ENCODE results near the gene TMEM79. TPM values are rescaled to one million over a fixed set of nuclear protein-coding genes. Genes with fewer than 3 reads are reported as not detected.

Gene TMEM79
- total RNA-seq (10 to 100 TPM; 15.0 to 15.6 TPM), polyA plus RNA-seq (1 to 10 TPM; 2.5 to 9.6 (median 4.8) TPM), total RNA-seq (6.9 to 15.9 (median 9.4) reads per million in 6 experiments)

GRCh38 chr1:156284112-156284511 lies at the start of gene TMEM79:
Gene TMEM79 (plus strand): TSS chr1:156284325. CDS start chr1:156285227, 902 bp downstream.
- H3K27me3 Mint-ChIP-seq: no peaks in the 10 kb centered on the region
- peaks cover 0 to 5% (median 0%) of the 10 kb centered on the region in 3 donors for H3K36me3 Mint-ChIP-seq
- no peak for DNase-seq
- POLR2A ChIA-PET: interaction anchor here (0.5 to 3.2 kb wide), 5 partner anchors 10 to 316 kb away, joined by 3 to 21 read pairs (median 3); partner anchors contain the start of genes GLMP and MEF2D
- no peak for ATAC-seq
- peak within 1 kb of the TSS; percentile 92 to 98 (median 96) for H3K27ac Mint-ChIP-seq
- no peaks in the 10 kb centered on the region for H3K9me3 Mint-ChIP-seq
- H3K4me1 Mint-ChIP-seq: peaks cover 28 to 50% (median 45%) of the 10 kb centered on the region in 4 donors
- H3K4me3 Mint-ChIP-seq: peak within 1 kb of the TSS; percentile 93 to 100 (median 97)

- ATAC-seq (no peak), DNase-seq (no peak)
- Mint-ChIP-seq H3K4me3 (no peak overlapping the region), H3K4me1 (peaks cover 0 to 3% (median under 1%) of the 10 kb centered on the region in 4 donors), H3K27me3 (no peaks in the 10 kb centered on the region), H3K9me3 (no peaks in the 10 kb centered on the region), H3K36me3 (peaks cover 4 to 81% (median 19%) of the 10 kb centered on the region in 3 donors), H3K27ac (peak overlapping the region in 1 of 10 donors; percentile 9)
- POLR2A ChIA-PET: no interaction called here
Observed at GRCh38 chr1:156236164-156236563, 48.0 kb upstream of the TMEM79 start.

GRCh38 chr1:156238248-156238647 lies 45.9 kb upstream of the TMEM79 start:
- Mint-ChIP-seq H3K36me3 (peaks cover 4 to 67% (median 19%) of the 10 kb centered on the region in 3 donors), H3K27me3 (no peaks in the 10 kb centered on the region), H3K4me1 (peaks cover 0 to 3% (median under 1%) of the 10 kb centered on the region in 4 donors), H3K4me3 (no peak overlapping the region), H3K9me3 (no peaks in the 10 kb centered on the region), H3K27ac (no peak overlapping the region)
- ATAC-seq: no peak
- POLR2A ChIA-PET: no interaction called here
- DNase-seq: no peak

- Mint-ChIP-seq H3K27ac (peak overlapping the region in 2 of 10 donors; percentile 15 to 69), H3K9me3 (no peaks in the 10 kb centered on the region), H3K27me3 (no peaks in the 10 kb centered on the region), H3K36me3 (peaks cover 4 to 41% (median 11%) of the 10 kb centered on the region in 3 donors), H3K4me1 (peaks cover 7 to 21% (median 17%) of the 10 kb centered on the region in 4 donors), H3K4me3 (no peak overlapping the region)
- POLR2A ChIA-PET: no interaction called here
- ATAC-seq: no peak
- no peak for DNase-seq
Observed at GRCh38 chr1:156241311-156241811, 42.8 kb upstream of the TMEM79 start.

- Mint-ChIP-seq H3K27me3 (no peaks in the 10 kb centered on the region), H3K36me3 (peaks cover 4 to 35% (median 11%) of the 10 kb centered on the region in 3 donors), H3K4me1 (peaks cover 7 to 22% (median 19%) of the 10 kb centered on the region in 4 donors), H3K9me3 (no peaks in the 10 kb centered on the region), H3K4me3 (no peak within 1 kb of the TSS), H3K27ac (peak within 1 kb of the TSS in 3 of 10 donors; percentile 15 to 77 (median 69))
- no peak for ATAC-seq
- POLR2A ChIA-PET: no interaction called here
- DNase-seq: no peak
Observed at GRCh38 chr1:156241926-156242325, 42.2 kb upstream of the TMEM79 start, which contains the start of gene BGLAP. Gene BGLAP (plus strand): TSS chr1:156242184. CDS start chr1:156242232, 48 bp downstream.

GRCh38 chr1:156242738-156243137 lies 41.4 kb upstream of the TMEM79 start:
- Mint-ChIP-seq H3K27ac (peak overlapping the region in 1 of 10 donors; percentile 53), H3K9me3 (no peaks in the 10 kb centered on the region), H3K27me3 (no peaks in the 10 kb centered on the region), H3K4me3 (no peak overlapping the region), H3K36me3 (peaks cover 0 to 28% (median 9%) of the 10 kb centered on the region in 3 donors), H3K4me1 (peaks cover 10 to 22% (median 18%) of the 10 kb centered on the region in 4 donors)
- ATAC-seq (no peak), DNase-seq (no peak)
- POLR2A ChIA-PET: no interaction called here

GRCh38 chr1:156244126-156244525 lies 40.0 kb upstream of the TMEM79 start:
- DNase-seq: no peak
- no peak for ATAC-seq
- H3K4me3 Mint-ChIP-seq: peak overlapping the region in 6 of 10 donors; percentile 13 to 91 (median 88)
- POLR2A ChIA-PET: no interaction called here
- peaks cover 11 to 22% (median 18%) of the 10 kb centered on the region in 4 donors for H3K4me1 Mint-ChIP-seq
- no peaks in the 10 kb centered on the region for H3K27me3 Mint-ChIP-seq
- peak overlapping the region in 2 of 10 donors; percentile 48 to 77 for H3K27ac Mint-ChIP-seq
- peaks cover 0 to 14% (median 2%) of the 10 kb centered on the region in 3 donors for H3K36me3 Mint-ChIP-seq
- no peaks in the 10 kb centered on the region for H3K9me3 Mint-ChIP-seq

- POLR2A ChIA-PET: interaction anchor here (0.5 kb wide), 1 partner anchor 573 kb away, joined by 3 read pairs; no protein-coding TSS in a partner anchor
- peaks cover 0 to 12% (median 0%) of the 10 kb centered on the region in 3 donors for H3K36me3 Mint-ChIP-seq
- peaks cover 11 to 22% (median 19%) of the 10 kb centered on the region in 4 donors for H3K4me1 Mint-ChIP-seq
- peak overlapping the region; percentile 12 to 91 (median 86) for H3K4me3 Mint-ChIP-seq
- peak overlapping the region in 4 of 10 donors; percentile 48 to 87 (median 74) for H3K27ac Mint-ChIP-seq
- DNase-seq: peak in 1 of 10 donors; percentile 40
- H3K9me3 Mint-ChIP-seq: no peaks in the 10 kb centered on the region
- H3K27me3 Mint-ChIP-seq: no peaks in the 10 kb centered on the region
- no peak for ATAC-seq
Observed at GRCh38 chr1:156244712-156245111, 39.4 kb upstream of the TMEM79 start.

GRCh38 chr1:156245451-156246232 lies 38.5 kb upstream of the TMEM79 start:
- H3K4me1 Mint-ChIP-seq: peaks cover 14 to 22% (median 19%) of the 10 kb centered on the region in 4 donors
- H3K27ac Mint-ChIP-seq: peak overlapping the region in 9 of 10 donors; percentile 8 to 88 (median 82)
- DNase-seq (peak in 9 of 10 donors; percentile 13 to 67 (median 32)), ATAC-seq (peak; percentile 78 to 82)
- H3K4me3 Mint-ChIP-seq: peak overlapping the region; percentile 70 to 91 (median 86)
- no peaks in the 10 kb centered on the region for H3K27me3 Mint-ChIP-seq
- peaks cover 0 to 15% (median 0%) of the 10 kb centered on the region in 3 donors for H3K36me3 Mint-ChIP-seq
- POLR2A ChIA-PET: interaction anchor here (0.8 to 1.3 kb wide), 3 partner anchors 33 to 52 kb away, joined by 3 to 6 read pairs (median 5); partner anchors contain the start of genes PMF1, SLC25A44 and SMG5
- H3K9me3 Mint-ChIP-seq: no peaks in the 10 kb centered on the region

- no peak for ATAC-seq
Observed at GRCh38 chr1:156246241-156246780, 37.8 kb upstream of the TMEM79 start.

GRCh38 chr1:156246781-156247459 lies 37.2 kb upstream of the TMEM79 start:
- no peaks in the 10 kb centered on the region for H3K27me3 Mint-ChIP-seq
- H3K4me3 Mint-ChIP-seq: peak overlapping the region in 5 of 10 donors; percentile 30 to 58 (median 44)
- no peaks in the 10 kb centered on the region for H3K9me3 Mint-ChIP-seq
- POLR2A ChIA-PET: interaction anchor here (1.3 kb wide), 1 partner anchor 34 kb away, joined by 5 read pairs; the partner anchor contains the start of gene PMF1
- peaks cover 14 to 22% (median 19%) of the 10 kb centered on the region in 4 donors for H3K4me1 Mint-ChIP-seq
- peaks cover 0 to 16% (median 0%) of the 10 kb centered on the region in 3 donors for H3K36me3 Mint-ChIP-seq
- peak overlapping the region in 1 of 10 donors; percentile 53 for H3K27ac Mint-ChIP-seq
- ATAC-seq: no peak
- DNase-seq: peak in 1 of 10 donors; percentile 52

More at GRCh38 chr1:156246241-156246780, 37.8 kb upstream of the TMEM79 start:
- POLR2A ChIA-PET: interaction anchor here (1.3 kb wide), 2 partner anchors 33 to 36 kb away, joined by 5 to 6 read pairs; partner anchors contain the start of genes PMF1 and SMG5
- Mint-ChIP-seq H3K4me3 (peak overlapping the region; percentile 44 to 88 (median 52)), H3K4me1 (peaks cover 14 to 22% (median 19%) of the 10 kb centered on the region in 4 donors), H3K36me3 (peaks cover 0 to 14% (median 0%) of the 10 kb centered on the region in 3 donors), H3K27me3 (no peaks in the 10 kb centered on the region), H3K27ac (peak overlapping the region in 6 of 10 donors; percentile 22 to 75 (median 52)), H3K9me3 (no peaks in the 10 kb centered on the region)
- peak in 1 of 10 donors; percentile 60 for DNase-seq
